ENCODE data around the gene FOLR1. TPM values are rescaled to one million over a fixed set of nuclear protein-coding genes. Genes with fewer than 3 reads are reported as not detected.

Gene FOLR1
- total and polyA plus RNA-seq, 10 of the 15 experiments (the other 5 are each of a cell fraction or from before 2014, with no cell fraction given) = not detected

GRCh38 chr11:72157131-72157530 lies 34.8 kb upstream of the FOLR1 start:
- SMC1A ChIA-PET (ENCODE audit: uncharacterized antibody, unreplicated experiment) = interaction anchor here (1.0 to 1.7 kb wide), 2 partner anchors 31 to 274 kb away, joined by 3 to 4 read pairs; no protein-coding TSS in a partner anchor
- intact Hi-C loops (cut with micrococcal nuclease; ENCODE audit: unreplicated experiment) (no loop called here), in situ Hi-C loops (cut with MboI) (no loop called here)
- Histone ChIP-seq H3K36me3 (ENCODE audit: control insufficient read depth in 2 of 2, insufficient read depth in 2 of 2, low read length in 1 of 2) (no peaks in the 10 kb centered on the region), H3K27ac (ENCODE audit: control insufficient read depth, insufficient read depth) (no peak overlapping the region), H3K9me3 (replicated peaks; ENCODE audit: control insufficient read depth, insufficient read depth, low read length) (no peaks in the 10 kb centered on the region), H4K20me1 (ENCODE audit: control insufficient read depth, insufficient read depth) (no peaks in the 10 kb centered on the region), H3K27me3 (replicated peaks in 1 of 2; ENCODE audit: control insufficient read depth in 2 of 2, insufficient read depth in 2 of 2, low read length in 1 of 2) (no peaks in the 10 kb centered on the region), H2AFZ (ENCODE audit: control insufficient read depth, low read depth, low read length) (no peak overlapping the region), H3K4me3 (no peak overlapping the region), H3K4me2 (ENCODE audit: control insufficient read depth, insufficient read depth) (no peak overlapping the region), H3K9ac (ENCODE audit: control insufficient read depth, insufficient read depth, low read length) (no peak overlapping the region), H3K79me2 (ENCODE audit: control insufficient read depth, insufficient read depth, low read length) (no peaks in the 10 kb centered on the region), H3K4me1 (ENCODE audit: control insufficient read depth, insufficient read depth, low read length) (no peaks in the 10 kb centered on the region)
- no TSS peak for BruUV-seq (replicated peaks)
- ATAC-seq (no peak), DNase-seq (ENCODE audit: low read depth, low spot score) (no peak), FAIRE-seq (no peak)
- TF ChIP-seq CHD1 (IDR thresholded peaks at IDR 0.05; ENCODE audit: low read depth, low read length) = no peak
- TF ChIP-seq, protein P1, sequence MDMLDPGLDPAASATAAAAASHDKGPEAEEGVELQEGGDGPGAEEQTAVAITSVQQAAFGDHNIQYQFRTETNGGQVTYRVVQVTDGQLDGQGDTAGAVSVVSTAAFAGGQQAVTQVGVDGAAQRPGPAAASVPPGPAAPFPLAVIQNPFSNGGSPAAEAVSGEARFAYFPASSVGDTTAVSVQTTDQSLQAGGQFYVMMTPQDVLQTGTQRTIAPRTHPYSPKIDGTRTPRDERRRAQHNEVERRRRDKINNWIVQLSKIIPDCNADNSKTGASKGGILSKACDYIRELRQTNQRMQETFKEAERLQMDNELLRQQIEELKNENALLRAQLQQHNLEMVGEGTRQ (IDR thresholded peaks at IDR 0.05; ENCODE audit: borderline replicate concordance, low read depth, low read length) = no peak
- TF ChIP-seq SUZ12 (IDR thresholded peaks at IDR 0.05; ENCODE audit: unreplicated experiment) = no peak
- no peak for TF ChIP-seq WRNIP1 (IDR thresholded peaks at IDR 0.05; ENCODE audit: borderline replicate concordance, low read depth, low read length)
- TF ChIP-seq, protein P2, sequence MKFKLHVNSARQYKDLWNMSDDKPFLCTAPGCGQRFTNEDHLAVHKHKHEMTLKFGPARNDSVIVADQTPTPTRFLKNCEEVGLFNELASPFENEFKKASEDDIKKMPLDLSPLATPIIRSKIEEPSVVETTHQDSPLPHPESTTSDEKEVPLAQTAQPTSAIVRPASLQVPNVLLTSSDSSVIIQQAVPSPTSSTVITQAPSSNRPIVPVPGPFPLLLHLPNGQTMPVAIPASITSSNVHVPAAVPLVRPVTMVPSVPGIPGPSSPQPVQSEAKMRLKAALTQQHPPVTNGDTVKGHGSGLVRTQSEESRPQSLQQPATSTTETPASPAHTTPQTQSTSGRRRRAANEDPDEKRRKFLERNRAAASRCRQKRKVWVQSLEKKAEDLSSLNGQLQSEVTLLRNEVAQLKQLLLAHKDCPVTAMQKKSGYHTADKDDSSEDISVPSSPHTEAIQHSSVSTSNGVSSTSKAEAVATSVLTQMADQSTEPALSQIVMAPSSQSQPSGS (IDR thresholded peaks at IDR 0.05; ENCODE audit: low read length) = no peak
- TF ChIP-seq SPI1 (IDR thresholded peaks at IDR 0.05; ENCODE audit: borderline replicate concordance, insufficient read depth, low read depth, low read length) = no peak
- TF ChIP-seq KLF5 (IDR thresholded peaks at IDR 0.05; ENCODE audit: partially characterized antibody) = no peak
- TF ChIP-seq NBN (IDR thresholded peaks at IDR 0.05) = no peak
- TF ChIP-seq CBX3 (IDR thresholded peaks at IDR 0.05; ENCODE audit: borderline replicate concordance, low read depth) = no peak
- TF ChIP-seq BHLHE40 (IDR thresholded peaks at IDR 0.05; ENCODE audit: borderline replicate concordance in 1 of 2, low read depth in 2 of 2, low read length in 1 of 2) = no peak
- TF ChIP-seq, protein P3, sequence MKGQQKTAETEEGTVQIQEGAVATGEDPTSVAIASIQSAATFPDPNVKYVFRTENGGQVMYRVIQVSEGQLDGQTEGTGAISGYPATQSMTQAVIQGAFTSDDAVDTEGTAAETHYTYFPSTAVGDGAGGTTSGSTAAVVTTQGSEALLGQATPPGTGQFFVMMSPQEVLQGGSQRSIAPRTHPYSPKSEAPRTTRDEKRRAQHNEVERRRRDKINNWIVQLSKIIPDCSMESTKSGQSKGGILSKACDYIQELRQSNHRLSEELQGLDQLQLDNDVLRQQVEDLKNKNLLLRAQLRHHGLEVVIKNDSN (IDR thresholded peaks at IDR 0.05; ENCODE audit: borderline replicate concordance, extremely low read length, insufficient read depth, low read depth, low read length) = no peak
- TF ChIP-seq TCF3 (IDR thresholded peaks at IDR 0.05; ENCODE audit: borderline replicate concordance, insufficient read depth, low read depth, low read length) = no peak
- no peak for TF ChIP-seq STAT1 (conservative IDR thresholded peaks at IDR 0.05)
- TF ChIP-seq POLR2AphosphoS2 (IDR thresholded peaks at IDR 0.05; ENCODE audit: low read depth, low read length) = no peak
- CTCF ChIA-PET = interaction anchor here (0.7 to 7.3 kb wide), 5 partner anchors 13 to 314 kb away, joined by 3 to 52 read pairs (median 5); no protein-coding TSS in a partner anchor
- 61% methylated on average over 4 of the region's 4 CpGs for WGBS (ENCODE audit: insufficient coverage, insufficient replicate concordance, low lambda C conversion rate, missing lambda C conversion rate)
- RAD21 ChIA-PET (ENCODE audit: unreplicated experiment) = no interaction called here
- POLR2A ChIA-PET = no interaction called here
